WTC11 (cell line): ENCODE data around the gene FAM78B. TPM values are rescaled to one million over a fixed set of nuclear protein-coding genes. Genes with fewer than 3 reads are reported as not detected.

Experiments
- ATAC-seq: fragments of 200-7000 bp; cut with Tn5 transposase; 2 replicates; pipeline ENCODE4 v1.10.0; 2021; ENCODE audit warnings: mild to moderate bottlenecking, moderate library complexity
- CTCF ChIA-PET: fragments of 300-600 bp; sonication (Branson Sonifier 250); formaldehyde crosslinking; loops from one replicate; lab custom pipeline; 2021; ENCODE audit warnings: antibody characterized with exemption; lab: Charles Lee
- POLR2A ChIA-PET: fragments of 350-600 bp; sonication (Branson Sonifier 250); formaldehyde crosslinking; loops from one replicate; lab custom pipeline; 2021; ENCODE audit warnings: antibody characterized with exemption; lab: Charles Lee
- DNase-seq: peaks from one replicate; pipeline ENCODE4 v3.0.0; 2021; ENCODE audit warnings: low spot score
- H3K27ac Mint-ChIP-seq: 2 replicates; pipeline ENCODE4 v1.8.0; 2021; ENCODE audit warnings: mixed read lengths
- H3K27me3 Mint-ChIP-seq: 2 replicates; pipeline ENCODE4 v1.8.0; 2021; ENCODE audit warnings: low read depth, mild to moderate bottlenecking, moderate library complexity, mixed read lengths
- H3K36me3 Mint-ChIP-seq: 2 replicates; pipeline ENCODE4 v1.8.0; 2021; ENCODE audit warnings: mixed read lengths
- H3K4me1 Mint-ChIP-seq: 2 replicates; pipeline ENCODE4 v1.8.0; 2022; ENCODE audit warnings: mixed read lengths
- H3K4me3 Mint-ChIP-seq: 2 replicates; pipeline ENCODE4 v1.8.0; 2021; ENCODE audit warnings: mild to moderate bottlenecking, moderate library complexity, mixed read lengths
- H3K9me3 Mint-ChIP-seq: 2 replicates; pipeline ENCODE4 v1.8.0; 2021; ENCODE audit warnings: mixed read lengths
- ATF3 ChIP-seq: sonication (generic); formaldehyde crosslinking; conservative IDR thresholded peaks from 2 replicates; pipeline ENCODE4 v1.8.1; 2022; ENCODE audit warnings: mild to moderate bottlenecking, missing genetic modification reagents
- CTCF ChIP-seq: fragments of 200-600 bp; IDR thresholded peaks from 2 replicates; pipeline ENCODE4 v1.8.0; 2022; ENCODE audit warnings: antibody characterized with exemption
- FOXJ3 ChIP-seq: sonication (generic); formaldehyde crosslinking; IDR thresholded peaks from 2 replicates; pipeline ENCODE4 v1.9.0; 2021; ENCODE audit warnings: missing genetic modification reagents, mild to moderate bottlenecking, borderline replicate concordance
- IRF1 ChIP-seq: sonication (generic); formaldehyde crosslinking; IDR thresholded peaks from 2 replicates; pipeline ENCODE4 v1.8.0; 2023; ENCODE audit warnings: missing genetic modification reagents
- IRF2 ChIP-seq: sonication (generic); formaldehyde crosslinking; IDR thresholded peaks from 2 replicates; pipeline ENCODE4 v1.8.0; 2022; ENCODE audit warnings: low read depth, missing genetic modification reagents, borderline replicate concordance
- JAZF1 ChIP-seq: fragments of 250-450 bp; sonication (Bioruptor Pico); IDR thresholded peaks from 2 replicates; pipeline ENCODE4 v1.9.0; 2021; ENCODE audit warnings: moderate library complexity, mild to moderate bottlenecking, inconsistent platforms
- NFYB ChIP-seq: sonication (generic); formaldehyde crosslinking; conservative IDR thresholded peaks from 2 replicates; pipeline ENCODE4 v1.8.0; 2022; ENCODE audit warnings: low read depth, missing genetic modification reagents
- NR3C1 ChIP-seq: sonication (generic); formaldehyde crosslinking; conservative IDR thresholded peaks from 2 replicates; pipeline ENCODE4 v1.8.1; 2023; ENCODE audit warnings: low read depth, mild to moderate bottlenecking, missing genetic modification reagents
- OVOL2 ChIP-seq: fragments of 250-450 bp; sonication (Bioruptor Pico); IDR thresholded peaks from 2 replicates; pipeline ENCODE4 v1.9.0; 2021; ENCODE audit warnings: mild to moderate bottlenecking, borderline replicate concordance
- STAT6 ChIP-seq: sonication (generic); formaldehyde crosslinking; conservative IDR thresholded peaks from 2 replicates; pipeline ENCODE4 v1.8.1; 2023; ENCODE audit warnings: mild to moderate bottlenecking, low read depth, missing genetic modification reagents, moderate library complexity
- TEAD4 ChIP-seq: sonication (generic); formaldehyde crosslinking; IDR thresholded peaks from 2 replicates; pipeline ENCODE4 v1.8.0; 2022; ENCODE audit warnings: mild to moderate bottlenecking, missing genetic modification reagents
- ZBTB21 ChIP-seq: sonication (generic); formaldehyde crosslinking; IDR thresholded peaks from 2 replicates; pipeline ENCODE4 v1.8.1; 2023; ENCODE audit warnings: mild to moderate bottlenecking, missing genetic modification reagents, borderline replicate concordance
- ZNF219 ChIP-seq: sonication (generic); formaldehyde crosslinking; IDR thresholded peaks from 2 replicates; pipeline ENCODE4 v1.8.0; 2023; ENCODE audit warnings: missing genetic modification reagents, mild to moderate bottlenecking, borderline replicate concordance
- ZNF532 ChIP-seq: fragments of 250-450 bp; sonication (Bioruptor Pico); IDR thresholded peaks from 2 replicates; pipeline ENCODE4 v1.9.0; 2021; ENCODE audit warnings: mild to moderate bottlenecking, borderline replicate concordance
- total RNA-seq: library from RNA; stranded (reverse); gene quantifications from 3 replicates; pipeline ENCODE4 v1.2.3, GENCODE V29; 2021

Gene FAM78B
- total RNA-seq, 1 experiment from 2014 or later = 2.6 TPM

- no peak for TF ChIP-seq ZNF532 (CRISPR knock-in tag)
- no peak for TF ChIP-seq FOXJ3 (CRISPR knock-in tag)
Measured at GRCh38 chr1:166026555-166026954, 140.2 kb downstream of the FAM78B start (continued).

- H3K4me1 Mint-ChIP-seq = 0 out of 2 replicates have a peak, but pooled peaks cover 2% of the 10 kb centered on the region
- TF ChIP-seq TEAD4 (CRISPR knock-in tag) = no peak
- TF ChIP-seq STAT6 (CRISPR knock-in tag) = no peak
- no peak for TF ChIP-seq ZBTB21 (CRISPR knock-in tag)
- no peak for TF ChIP-seq IRF1
- TF ChIP-seq CTCF = no peak
- TF ChIP-seq ZNF219 (CRISPR knock-in tag) = no peak
- TF ChIP-seq JAZF1 (CRISPR knock-in tag) = no peak
- no peak for TF ChIP-seq ATF3 (CRISPR knock-in tag)
- no peak for TF ChIP-seq ZNF532 (CRISPR knock-in tag)
- TF ChIP-seq OVOL2 (CRISPR knock-in tag) = no peak
- no peak for TF ChIP-seq NFYB (CRISPR knock-in tag)
- no peak for TF ChIP-seq NR3C1 (CRISPR knock-in tag)
- no peak for TF ChIP-seq IRF2
- TF ChIP-seq, all 79 proteins: peak for 0
- H3K36me3 Mint-ChIP-seq = no peaks in the 10 kb centered on the region
- ATAC-seq = no peak
- ChIA-PET CTCF (no interaction called here), POLR2A (no interaction called here)
- H3K9me3 Mint-ChIP-seq = peaks cover 9% of the 10 kb centered on the region
- no peaks in the 10 kb centered on the region for H3K27me3 Mint-ChIP-seq
- no peak for DNase-seq
- H3K27ac Mint-ChIP-seq = no peak overlapping the region
- H3K4me3 Mint-ChIP-seq = no peak overlapping the region
Measured at GRCh38 chr1:166026143-166026542, 140.7 kb downstream of the FAM78B start.
